NB4 (cell line): ENCODE results near the gene TNFRSF14.
"Not testable (repeated sequence)": the region's sequence is repeated elsewhere in the genome, so short reads cannot be mapped to it uniquely, and the experiment has no call there.

Experiments
- DNase-seq: peaks from one replicate; pipeline ENCODE4 v3.0.0; 2010; ENCODE audit warnings: low read depth
- H3K4me3 ChIP-seq: one replicate; pipeline ENCODE4 v1.5.1; 2011; ENCODE audit warnings: mild to moderate bottlenecking, low read depth, low read length, moderate library complexity
- MYC ChIP-seq: IDR thresholded peaks from 2 replicates; pipeline ENCODE4 v1.6.1; 2011; ENCODE audit warnings: low read depth, low read length
- POLR2A ChIP-seq: IDR thresholded peaks from 2 replicates; pipeline ENCODE4 v1.6.1; 2011; ENCODE audit warnings: mild to moderate bottlenecking; ENCODE audit not compliant: insufficient read length; ENCODE audit errors: extremely low read depth
- TF ChIP-seq, protein P1 (sequence below): IDR thresholded peaks from one replicate; pipeline ENCODE4 v1.5.1; 2012; ENCODE audit warnings: low read depth, low read length
- TF ChIP-seq, protein P2 (sequence below): IDR thresholded peaks from 2 replicates; pipeline ENCODE4 v1.6.1; 2011; ENCODE audit warnings: low read depth, low read length

TNFRSF14 gene

DNA sequence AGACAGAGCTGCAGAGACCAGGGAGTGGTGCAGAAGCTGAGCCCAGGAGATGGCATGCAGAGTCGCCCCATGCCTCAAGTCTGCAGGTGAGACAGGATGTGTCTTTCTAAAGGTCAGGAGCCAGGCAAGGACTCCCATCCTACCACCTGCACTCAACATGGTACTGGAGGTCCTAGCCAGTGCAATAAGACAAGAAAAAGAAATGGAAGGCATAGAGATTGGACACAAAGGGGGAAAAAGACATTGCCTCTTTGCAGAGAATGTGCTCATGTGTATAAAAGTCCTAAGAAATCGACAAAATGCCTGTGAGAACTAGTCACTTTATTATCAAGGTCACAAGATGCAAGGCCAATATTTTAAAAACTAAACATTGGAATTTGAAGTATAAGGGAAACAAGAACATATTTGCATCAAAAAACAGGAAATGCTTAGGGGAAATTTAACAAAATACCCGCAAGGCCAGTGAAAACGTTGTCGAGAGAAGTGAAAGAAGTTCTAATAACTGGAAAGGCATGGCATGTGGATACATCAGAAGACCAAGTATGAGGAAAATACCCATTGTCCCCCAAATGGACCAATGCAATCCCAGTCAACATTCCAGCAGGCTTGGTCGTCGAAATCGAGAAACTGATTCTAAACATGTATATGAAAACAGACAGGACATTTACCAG, 17.2 kb downstream of the TNFRSF14 start:
- DNase-seq = no peak
- TF ChIP-seq MYC = no peak
- TF ChIP-seq, protein P1, sequence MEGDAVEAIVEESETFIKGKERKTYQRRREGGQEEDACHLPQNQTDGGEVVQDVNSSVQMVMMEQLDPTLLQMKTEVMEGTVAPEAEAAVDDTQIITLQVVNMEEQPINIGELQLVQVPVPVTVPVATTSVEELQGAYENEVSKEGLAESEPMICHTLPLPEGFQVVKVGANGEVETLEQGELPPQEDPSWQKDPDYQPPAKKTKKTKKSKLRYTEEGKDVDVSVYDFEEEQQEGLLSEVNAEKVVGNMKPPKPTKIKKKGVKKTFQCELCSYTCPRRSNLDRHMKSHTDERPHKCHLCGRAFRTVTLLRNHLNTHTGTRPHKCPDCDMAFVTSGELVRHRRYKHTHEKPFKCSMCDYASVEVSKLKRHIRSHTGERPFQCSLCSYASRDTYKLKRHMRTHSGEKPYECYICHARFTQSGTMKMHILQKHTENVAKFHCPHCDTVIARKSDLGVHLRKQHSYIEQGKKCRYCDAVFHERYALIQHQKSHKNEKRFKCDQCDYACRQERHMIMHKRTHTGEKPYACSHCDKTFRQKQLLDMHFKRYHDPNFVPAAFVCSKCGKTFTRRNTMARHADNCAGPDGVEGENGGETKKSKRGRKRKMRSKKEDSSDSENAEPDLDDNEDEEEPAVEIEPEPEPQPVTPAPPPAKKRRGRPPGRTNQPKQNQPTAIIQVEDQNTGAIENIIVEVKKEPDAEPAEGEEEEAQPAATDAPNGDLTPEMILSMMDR = no peak
- TF ChIP-seq, protein P2, sequence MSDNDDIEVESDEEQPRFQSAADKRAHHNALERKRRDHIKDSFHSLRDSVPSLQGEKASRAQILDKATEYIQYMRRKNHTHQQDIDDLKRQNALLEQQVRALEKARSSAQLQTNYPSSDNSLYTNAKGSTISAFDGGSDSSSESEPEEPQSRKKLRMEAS = no peak
- no peak for TF ChIP-seq POLR2A
- H3K4me3 ChIP-seq = no peak overlapping the region

DNA sequence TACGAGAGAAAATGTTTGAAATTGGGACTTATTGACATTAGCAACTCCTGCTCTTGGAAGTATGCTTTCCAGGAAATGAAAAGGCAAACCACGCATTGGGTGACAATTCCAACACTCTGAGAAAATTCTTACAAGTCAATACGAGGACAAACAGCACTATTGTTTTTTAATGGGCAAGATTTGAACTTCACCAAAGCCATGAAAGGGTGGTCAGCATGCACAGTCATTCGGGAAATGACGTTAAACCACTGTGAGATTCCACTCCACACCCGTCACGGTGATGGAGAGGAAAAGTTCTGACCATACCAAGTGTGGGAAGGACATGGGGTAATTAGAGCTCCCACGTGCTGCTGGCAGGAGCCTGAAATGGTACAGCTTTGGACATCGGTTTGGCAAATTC, 18.2 kb downstream of the TNFRSF14 start:
- TF ChIP-seq, protein P2 = no peak
- TF ChIP-seq, protein P1 = no peak
- no peak for TF ChIP-seq POLR2A
- TF ChIP-seq MYC = no peak
- no peak for DNase-seq
- no peak overlapping the region for H3K4me3 ChIP-seq

DNA sequence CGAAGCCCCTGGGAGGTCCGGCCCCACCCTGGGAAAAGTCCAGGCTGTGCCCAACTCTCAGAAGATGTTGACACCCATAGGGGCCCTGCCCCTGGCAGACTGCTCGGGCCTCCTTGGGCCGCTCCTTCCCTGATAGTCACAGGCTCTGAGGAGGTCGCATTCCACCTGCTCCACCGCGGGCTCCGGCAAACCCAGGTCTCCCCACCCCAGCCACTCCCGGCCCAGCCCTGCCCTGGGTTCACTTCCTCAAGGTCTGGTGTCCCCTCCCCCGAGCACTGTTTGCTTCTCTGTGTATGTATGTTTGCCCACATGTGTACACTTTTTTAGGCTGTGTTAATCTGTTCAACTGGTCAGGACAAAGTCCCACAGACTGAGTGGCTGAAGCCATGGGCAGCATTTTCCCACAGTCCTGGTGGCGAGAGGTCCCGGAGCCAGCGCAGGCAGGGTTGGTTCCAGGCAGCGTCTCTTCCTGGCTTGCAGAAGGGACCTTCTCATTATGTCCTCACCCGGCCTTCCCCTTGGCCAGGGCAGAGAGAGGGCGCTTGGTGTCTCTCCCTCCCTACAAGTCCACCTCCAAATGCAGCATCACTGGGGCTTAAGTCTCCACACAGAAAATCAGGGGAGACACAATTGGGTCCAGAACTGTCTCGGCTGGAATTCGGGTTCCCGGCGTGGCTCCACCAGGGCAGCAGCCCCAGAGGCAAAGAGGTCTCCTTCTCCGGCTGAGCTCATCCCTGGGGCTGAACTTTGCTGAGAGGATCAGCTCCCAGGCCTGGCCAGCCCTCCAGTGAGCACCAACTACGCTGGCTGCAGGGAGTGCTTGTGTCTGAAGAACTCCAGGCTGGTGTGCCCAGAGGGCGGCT, 19.9 kb downstream of the TNFRSF14 start:
- H3K4me3 ChIP-seq = no peak overlapping the region
- DNase-seq = no peak

DNA sequence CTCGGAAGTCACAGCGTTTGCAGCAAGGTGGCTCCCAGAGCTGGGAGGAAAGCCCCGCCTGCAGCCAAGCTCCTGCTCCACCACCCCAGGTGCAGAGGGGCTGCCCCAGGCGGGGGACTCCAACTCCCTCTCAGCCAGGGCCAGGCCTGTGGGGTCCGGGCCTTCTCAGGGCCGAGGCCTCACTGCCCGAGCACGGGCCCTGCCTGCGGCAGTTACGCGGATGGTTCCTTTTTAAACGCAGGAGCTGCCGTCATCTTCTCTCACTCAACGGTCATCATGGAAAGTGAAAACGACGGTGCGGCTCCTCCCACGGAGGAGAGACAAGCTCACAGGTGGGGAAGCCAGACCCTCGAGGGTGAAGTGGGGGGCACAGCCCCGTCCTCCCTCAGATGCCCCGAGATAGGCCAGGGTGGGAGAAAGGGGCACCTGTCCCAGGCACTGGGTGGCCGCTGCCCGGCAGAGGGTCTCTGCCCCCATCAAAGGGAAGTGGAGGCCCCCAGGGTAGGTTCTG, 21.4 kb downstream of the TNFRSF14 start:
- DNase-seq = not testable (repeated sequence)

More for the DNA sequence above, 19.9 kb downstream of the TNFRSF14 start:
- TF ChIP-seq MYC = no peak
- no peak for TF ChIP-seq POLR2A
- TF ChIP-seq, protein P2 = no peak
- TF ChIP-seq, protein P1 = no peak

DNA sequence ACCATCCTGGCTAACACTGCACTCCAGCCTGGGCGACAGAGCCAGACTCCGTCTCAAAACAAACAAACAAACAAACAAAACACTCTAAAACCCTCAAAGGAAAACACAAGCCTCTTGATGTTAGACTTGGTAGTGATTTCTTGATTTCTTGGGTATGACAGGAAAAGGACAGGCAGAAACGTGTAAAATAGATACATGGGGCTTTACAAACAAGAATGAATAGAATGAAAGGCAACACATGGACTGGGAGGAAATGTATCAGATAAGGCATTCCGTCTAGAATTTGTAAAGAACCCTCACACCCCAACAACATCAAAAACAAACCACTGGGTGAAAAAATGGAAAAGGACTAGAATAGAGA, 22.6 kb downstream of the TNFRSF14 start:
- TF ChIP-seq, protein P2 = no peak
- TF ChIP-seq MYC = no peak
- TF ChIP-seq, protein P1 = no peak
- TF ChIP-seq POLR2A = no peak
- DNase-seq = no peak
- H3K4me3 ChIP-seq = no peak overlapping the region

More for the DNA sequence above, 21.4 kb downstream of the TNFRSF14 start:
- not testable (repeated sequence) for H3K4me3 ChIP-seq

DNA sequence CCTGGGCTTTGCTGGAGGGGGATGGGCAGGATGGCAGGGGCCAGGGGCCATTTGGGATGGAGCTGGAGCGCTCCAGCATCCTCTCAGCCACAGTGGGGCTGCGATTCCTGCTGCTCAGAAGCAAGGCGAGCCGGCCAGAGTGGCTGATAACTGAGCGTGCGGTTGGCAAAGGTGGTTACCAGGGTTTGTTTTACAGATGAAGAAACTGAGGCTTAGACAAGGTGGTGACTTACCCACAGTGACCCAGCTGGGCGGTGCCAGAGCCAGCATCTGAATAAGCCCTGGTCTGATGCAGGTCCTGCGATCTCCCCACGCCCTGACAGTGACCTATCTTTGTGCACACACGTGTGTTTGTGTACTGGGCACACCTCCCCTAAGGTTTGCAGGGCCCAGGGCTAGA, 24.5 kb downstream of the TNFRSF14 start:
- TF ChIP-seq, protein P2 = no peak
- TF ChIP-seq MYC = no peak
- H3K4me3 ChIP-seq = no peak overlapping the region
- DNase-seq = no peak
